GM12873 (cell line): Measurements from ENCODE around the gene LAMA5.

ENCODE experiments used
- TF ChIP-seq, protein P1 (sequence below): IDR thresholded peaks from 2 replicates; pipeline ENCODE4 v1.5.1; 2012; ENCODE audit warnings: low read depth, mild to moderate bottlenecking, moderate library complexity, low read length, control low read depth; ENCODE audit not compliant: insufficient read depth; ENCODE audit errors: missing control alignments

LAMA5 gene

DNA sequence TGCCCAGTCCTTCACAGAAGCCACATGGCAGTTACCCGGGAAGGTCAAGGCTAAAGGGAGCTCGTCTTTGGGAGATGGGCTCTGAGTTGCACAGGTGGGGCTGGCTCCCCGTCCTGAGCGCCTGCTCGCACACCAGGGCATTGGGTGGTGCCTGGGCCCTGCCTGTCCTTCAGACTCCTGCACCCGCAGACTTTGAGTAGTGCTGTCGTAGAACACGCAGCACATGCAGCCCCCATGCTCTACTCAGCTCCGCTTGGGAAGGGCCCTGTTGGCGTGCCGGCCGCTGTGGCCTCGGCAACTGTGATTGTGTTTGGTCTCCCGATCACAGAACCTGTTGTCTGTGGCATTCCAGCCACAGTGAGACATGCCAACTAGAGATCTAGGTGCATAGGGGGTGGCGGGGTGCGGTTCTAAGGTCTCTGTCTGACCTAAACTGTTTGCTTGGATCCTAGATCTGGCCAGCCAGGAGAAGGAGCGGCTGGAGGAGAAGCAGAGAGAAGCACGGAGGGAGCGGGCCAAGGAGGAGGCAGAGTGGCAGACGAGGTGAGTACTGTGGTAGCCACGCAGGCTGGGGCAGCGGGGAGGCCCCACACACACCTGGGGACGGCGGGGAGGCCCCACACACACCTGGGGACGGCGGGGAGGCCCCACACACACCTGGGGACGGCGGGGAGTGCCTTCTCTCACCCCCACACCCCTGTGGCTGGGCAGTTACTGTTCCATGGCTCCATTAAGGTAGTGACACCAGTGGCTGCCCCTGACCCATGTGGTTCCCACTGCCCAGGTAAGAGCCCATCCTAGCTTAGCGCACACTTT, 75.7 kb downstream of the LAMA5 start:
- TF ChIP-seq, protein P1, sequence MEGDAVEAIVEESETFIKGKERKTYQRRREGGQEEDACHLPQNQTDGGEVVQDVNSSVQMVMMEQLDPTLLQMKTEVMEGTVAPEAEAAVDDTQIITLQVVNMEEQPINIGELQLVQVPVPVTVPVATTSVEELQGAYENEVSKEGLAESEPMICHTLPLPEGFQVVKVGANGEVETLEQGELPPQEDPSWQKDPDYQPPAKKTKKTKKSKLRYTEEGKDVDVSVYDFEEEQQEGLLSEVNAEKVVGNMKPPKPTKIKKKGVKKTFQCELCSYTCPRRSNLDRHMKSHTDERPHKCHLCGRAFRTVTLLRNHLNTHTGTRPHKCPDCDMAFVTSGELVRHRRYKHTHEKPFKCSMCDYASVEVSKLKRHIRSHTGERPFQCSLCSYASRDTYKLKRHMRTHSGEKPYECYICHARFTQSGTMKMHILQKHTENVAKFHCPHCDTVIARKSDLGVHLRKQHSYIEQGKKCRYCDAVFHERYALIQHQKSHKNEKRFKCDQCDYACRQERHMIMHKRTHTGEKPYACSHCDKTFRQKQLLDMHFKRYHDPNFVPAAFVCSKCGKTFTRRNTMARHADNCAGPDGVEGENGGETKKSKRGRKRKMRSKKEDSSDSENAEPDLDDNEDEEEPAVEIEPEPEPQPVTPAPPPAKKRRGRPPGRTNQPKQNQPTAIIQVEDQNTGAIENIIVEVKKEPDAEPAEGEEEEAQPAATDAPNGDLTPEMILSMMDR: no peak

DNA sequence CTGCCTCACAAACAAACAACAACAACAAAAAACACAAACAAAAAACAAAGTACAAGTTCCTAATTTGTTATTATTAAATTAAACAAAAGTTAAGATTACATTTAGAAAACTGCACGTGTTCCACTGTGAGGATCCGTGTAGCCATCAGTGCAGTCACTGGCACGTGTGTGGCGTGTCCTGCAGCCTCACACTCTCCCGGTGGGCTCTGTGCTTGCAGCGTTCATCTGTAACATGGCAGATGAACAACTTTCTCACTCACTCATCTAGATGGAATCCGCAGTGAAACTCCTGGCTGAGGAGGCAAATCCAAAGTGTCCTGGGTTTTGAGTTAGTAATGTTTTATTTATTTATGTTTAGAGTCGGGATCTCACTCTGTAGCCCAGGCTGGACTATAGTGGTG, 77.2 kb downstream of the LAMA5 start:
- TF ChIP-seq, protein P1: no peak

DNA sequence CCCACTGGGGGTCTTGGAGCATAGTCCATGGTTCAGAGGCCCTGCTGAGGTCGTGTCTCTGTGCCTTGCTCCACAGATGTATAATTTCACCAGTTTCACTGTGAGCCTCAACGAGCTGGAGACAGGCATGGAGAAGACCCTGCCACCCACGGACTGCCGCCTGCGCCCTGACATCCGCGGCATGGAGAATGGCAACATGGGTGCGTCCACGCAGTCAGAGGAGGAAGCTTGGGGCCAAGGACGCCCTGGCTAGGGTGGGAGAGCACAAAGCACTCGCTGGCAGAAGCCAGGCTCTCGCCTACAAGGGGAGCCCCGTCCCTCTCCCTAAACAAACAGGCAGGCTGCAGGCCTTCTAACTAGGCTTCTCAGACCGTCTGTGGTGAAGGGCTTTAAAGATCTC, 78.0 kb downstream of the LAMA5 start:
- TF ChIP-seq, protein P1: no peak

DNA sequence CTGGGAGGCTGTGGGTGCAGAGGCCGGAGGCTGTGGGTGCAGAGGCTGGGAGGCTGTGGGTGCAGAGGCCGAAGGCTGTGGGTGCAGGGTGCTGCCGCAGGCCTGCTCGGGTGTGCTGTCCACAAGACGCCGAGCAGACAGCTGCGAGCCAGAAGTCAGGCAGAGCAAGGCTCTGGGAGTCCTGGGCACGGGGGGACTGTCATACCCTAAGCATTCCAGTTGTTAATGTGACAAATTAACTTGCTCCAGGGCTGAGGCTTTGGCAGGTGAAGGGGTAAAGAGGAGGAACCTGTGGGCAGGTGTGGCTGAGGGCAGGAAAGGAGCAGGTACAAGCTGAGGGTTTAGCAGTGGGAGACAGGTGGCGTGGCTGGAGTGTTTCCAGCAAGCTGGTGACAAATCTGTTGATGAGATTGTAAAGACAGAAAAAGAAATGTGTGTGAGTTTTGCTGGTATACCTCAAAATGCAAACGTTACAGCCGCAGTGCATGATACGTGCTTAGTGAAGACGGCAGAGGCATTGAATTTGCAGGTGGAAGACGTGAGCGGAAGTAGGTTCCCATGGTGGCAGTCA, 78.5 kb downstream of the LAMA5 start:
- TF ChIP-seq, protein P1: no peak

DNA sequence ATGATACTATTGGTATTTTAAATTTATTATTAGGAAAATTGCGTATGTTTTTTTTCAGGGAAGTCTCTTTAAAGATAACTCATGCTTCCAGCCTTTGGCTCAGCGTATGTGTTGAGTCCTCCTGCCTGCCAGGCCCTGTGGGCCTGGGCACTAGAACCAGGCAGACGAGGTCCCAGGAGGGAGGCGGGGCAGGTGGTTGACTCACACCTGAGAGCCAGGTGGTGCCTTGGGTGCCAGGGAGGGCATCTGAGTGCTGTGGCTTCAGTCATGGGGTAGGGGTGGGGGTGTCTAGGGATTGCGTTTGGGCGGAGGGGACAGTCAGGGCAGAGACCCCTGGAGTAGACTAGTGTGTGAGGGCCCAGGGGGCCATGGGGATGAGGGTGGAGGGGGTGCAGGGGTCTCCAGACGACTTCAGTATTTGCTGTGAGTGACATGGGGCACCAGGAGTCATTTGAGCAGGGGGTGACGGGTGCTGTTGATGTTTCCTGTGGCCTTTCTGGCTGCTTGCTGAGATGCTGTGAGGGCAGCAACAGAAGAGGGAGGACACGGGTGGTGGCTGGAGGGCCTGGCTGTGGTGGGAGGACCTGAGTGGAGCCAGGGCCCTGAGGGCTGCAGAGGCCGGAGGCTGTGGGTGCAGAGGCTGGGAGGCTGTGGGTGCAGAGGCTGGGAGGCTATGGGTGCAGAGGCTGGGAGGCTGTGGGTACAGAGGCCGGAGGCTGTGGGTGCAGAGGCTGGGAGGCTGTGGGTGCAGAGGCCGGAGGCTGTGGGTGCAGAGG, 79.2 kb downstream of the LAMA5 start:
- TF ChIP-seq, protein P1: no peak

DNA sequence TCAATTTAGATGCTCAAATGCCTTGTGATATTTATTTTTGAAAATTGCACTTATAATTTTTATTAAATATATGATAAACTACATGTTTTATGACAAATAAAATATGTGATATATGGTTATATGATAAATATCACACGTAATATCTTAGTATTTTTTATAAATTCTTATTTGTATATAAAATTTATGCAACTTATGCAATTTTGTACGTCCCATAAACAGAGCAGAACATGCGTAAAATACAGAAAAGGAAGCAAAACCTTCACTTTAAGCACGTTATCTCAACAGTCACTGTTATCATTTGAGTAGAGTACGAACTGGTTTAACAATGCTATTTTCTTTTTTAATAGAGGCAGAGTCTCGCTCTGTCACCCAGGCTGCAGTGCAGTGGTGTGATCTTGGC, 80.0 kb downstream of the LAMA5 start:
- TF ChIP-seq, protein P1: no peak

DNA sequence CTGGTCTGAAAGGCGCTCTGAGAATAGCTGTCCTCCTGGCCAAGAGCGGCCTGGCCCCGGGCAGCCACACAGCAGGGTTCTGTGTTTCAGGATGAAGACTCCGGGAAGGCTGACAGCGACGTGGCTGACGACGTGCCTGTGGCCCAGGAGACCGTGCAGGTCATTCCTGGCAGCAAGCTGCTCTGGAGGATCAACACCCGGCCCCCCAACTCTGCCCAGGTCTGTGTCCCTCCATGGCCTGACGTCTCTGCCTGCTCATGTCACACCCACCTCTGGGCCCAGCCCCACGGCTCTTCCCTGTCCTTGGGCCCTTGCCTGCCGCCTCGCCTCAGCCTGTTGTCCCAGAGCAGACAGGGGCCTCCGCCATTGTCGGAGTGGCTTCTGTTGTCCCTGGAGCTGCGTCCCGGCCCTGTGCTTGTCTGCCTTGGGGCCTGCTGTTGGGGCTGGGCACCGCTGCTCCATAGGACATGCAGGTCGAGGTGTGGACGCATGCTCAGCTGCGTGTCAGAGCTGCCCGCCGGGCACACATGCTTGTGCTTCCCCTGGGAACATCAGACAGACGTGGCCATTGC, 80.5 kb downstream of the LAMA5 start:
- TF ChIP-seq, protein P1: no peak
